NT2/D1 (cell line): Measurements from ENCODE around the gene LHX6.

Source experiments
- SUZ12 ChIP-seq: IDR thresholded peaks from 2 replicates; pipeline ENCODE4 v1.6.1; 2011; ENCODE audit not compliant: insufficient read length, insufficient read depth; ENCODE audit errors: extremely low read depth
- YY1 ChIP-seq: IDR thresholded peaks from 2 replicates; pipeline ENCODE4 v1.6.1; 2011; ENCODE audit not compliant: insufficient read length, insufficient read depth

- no peak for TF ChIP-seq YY1
- TF ChIP-seq SUZ12, result no peak
Observed at GRCh38 chr9:122239722-122240121, 11.0 kb upstream of the LHX6 start.
